Endometrial microvascular endothelial cells (primary cell): ENCODE results near the gene SLC49A3. TPM values are rescaled to one million over a fixed set of nuclear protein-coding genes. Genes with fewer than 3 reads are reported as not detected.
"Not testable (repeated sequence)": the region's sequence is repeated elsewhere in the genome, so short reads cannot be mapped to it uniquely, and the experiment has no call there.

Source experiments
- in situ Hi-C: cut with HindIII; loops from 2 replicates; pipeline ENCODE4 v1.10.0; 2017; ENCODE audit warnings: low sequenced_read_pairs, low pct_unique_long_range_greater_than_20kb; ENCODE audit errors: inconsistent ontology term
- total RNA-seq: library from RNA; depleted of rRNA; stranded (reverse); fragments of >200 nt; gene quantifications from one replicate; pipeline ENCODE4 v1.2.3, GENCODE V29; 2015; ENCODE audit errors: inconsistent ontology term

SLC49A3 gene
- 5.3 TPM for total RNA-seq

DNA sequence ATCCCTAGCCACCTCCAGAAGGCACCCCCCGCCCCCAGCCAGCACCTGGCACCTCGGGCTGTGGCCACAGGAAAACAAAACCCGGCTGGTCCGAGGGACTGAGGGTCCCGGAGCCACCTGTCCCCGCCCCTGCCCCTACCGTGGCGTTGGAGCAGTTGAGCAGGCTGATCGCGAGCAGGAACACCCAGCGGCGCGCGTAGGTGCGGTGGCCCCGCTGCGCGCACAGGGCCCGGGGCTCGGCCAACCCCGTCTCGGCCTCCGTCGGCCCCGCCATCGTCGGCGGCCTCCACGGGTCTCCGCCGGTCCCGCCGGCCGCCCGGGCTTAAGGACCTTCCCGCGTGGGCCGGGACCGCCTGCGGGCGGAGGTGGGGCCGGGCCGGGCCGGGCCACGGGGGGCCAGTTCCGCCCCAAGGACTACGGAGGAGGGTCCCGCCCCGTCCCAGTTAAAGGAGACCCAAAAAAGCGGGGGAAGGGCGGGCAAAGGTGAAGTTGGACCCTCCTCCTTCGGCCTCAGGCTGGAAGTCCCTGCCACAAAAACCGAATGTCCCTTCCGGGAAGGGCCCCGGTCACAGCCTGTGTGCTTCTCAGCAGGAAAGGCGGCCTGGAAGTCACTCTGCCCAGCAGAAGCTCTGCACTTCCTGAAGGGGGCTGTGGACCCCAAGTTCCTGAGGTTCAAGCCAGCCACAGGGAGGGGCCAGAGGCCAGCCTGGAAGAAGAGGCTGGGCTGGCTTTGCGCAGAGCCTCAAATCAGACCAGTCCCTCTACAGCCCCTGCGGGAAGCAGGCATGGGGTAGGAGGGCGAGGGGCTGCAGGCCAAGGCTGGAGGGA is at the start of gene SLC49A3:
Gene SLC49A3, minus strand, starts transcription at position 298 of the 828 bp plus-strand sequence. Its CDS starts 24 bp downstream, at position 274.
- in situ Hi-C loops, result no loop called here

DNA sequence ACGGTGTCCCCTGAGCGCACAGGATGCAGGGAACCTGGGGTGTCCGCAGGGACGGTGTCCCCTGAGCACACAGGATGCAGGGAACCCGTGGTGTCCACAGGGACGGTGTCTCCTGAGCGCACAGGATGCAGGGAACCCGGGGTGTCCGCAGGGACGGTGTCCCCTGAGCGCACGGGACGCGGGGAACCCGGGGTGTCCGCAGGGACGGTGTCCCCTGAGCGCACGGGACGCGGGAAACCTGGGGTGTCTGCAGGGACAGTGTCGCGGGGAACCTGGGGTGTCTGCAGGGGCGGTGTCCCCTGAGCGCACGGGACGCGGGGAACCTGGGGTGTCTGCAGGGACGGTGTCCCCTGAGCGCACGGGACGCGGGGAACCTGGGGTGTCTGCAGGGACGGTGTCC is 47.6 kb upstream of the SLC49A3 start:
- in situ Hi-C loops, result not testable (repeated sequence)

DNA sequence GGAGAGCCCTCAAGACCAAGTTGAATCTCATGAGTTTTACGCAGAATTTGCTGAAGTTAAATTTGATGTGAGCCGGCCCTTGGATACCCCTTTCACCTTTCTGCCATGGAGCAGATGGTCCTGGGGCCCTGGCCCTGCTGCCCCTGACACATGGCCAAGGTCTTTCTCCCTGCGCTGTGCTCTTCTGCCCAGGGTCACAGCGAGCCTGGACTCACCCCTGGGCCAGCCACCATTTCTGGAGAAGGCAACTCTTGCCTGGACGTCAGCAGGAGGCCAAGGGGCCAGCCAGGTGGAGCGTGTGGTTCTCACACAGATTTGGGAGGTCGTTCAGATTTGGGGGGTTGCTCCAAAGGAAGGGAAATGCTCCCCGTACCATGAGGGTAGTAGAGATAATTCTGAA is 46.6 kb upstream of the SLC49A3 start:
- in situ Hi-C loops, result no loop called here

DNA sequence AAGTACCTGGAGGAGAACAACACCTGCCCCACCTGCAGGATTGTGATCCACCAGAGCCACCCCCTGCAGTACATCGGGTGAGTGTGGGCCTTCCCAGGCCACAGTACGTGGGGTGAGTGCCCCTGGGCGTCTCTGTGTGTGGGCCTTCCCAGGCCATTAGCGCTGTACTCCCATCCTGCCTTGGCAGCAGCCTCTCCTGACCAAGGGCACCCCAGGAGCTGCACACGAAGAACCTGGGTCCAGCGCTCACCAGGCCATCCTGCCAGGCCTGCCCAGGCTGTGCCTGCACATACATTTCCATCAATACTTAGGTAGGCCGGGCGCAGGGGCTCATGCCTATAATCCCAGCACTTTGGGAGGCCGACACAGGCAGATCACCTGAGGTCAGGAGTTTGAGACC is 46.0 kb upstream of the SLC49A3 start:
- in situ Hi-C loops, result no loop called here

DNA sequence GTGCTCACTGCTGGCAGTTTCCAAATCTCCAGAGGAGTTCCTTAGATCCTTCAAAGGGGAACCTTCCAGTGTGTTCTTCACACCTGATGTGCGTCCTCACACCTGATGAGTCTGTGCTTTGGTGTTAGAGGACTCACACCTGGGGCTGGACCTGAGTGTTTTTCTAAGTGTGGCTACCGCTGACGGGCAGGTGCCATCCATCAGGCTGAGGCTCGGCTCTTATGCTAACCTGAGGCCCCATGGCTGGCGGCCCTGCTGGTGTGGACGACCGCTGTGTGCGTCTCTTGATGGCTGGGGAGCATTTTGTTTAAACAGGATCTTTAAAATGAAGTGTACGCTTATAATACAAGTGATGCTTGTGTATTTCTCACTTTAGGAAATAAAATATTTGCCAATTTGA is 45.1 kb upstream of the SLC49A3 start:
- in situ Hi-C loops, result no loop called here

DNA sequence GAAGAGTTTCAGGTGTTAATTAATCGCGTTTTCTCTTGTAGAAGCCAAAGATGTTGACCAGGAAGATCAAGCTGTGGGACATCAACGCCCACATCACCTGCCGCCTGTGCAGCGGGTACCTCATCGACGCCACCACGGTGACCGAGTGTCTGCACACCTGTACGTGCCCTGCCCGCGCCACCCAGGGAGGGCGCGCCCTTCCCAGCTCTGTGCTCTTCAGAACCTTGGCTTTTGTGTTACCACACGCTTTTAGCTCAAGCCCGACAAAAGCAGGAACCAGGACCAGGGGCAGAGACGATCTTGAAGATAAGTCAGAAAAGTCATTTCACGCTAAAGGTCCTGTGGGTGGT is 44.7 kb upstream of the SLC49A3 start:
- in situ Hi-C loops, result no loop called here

DNA sequence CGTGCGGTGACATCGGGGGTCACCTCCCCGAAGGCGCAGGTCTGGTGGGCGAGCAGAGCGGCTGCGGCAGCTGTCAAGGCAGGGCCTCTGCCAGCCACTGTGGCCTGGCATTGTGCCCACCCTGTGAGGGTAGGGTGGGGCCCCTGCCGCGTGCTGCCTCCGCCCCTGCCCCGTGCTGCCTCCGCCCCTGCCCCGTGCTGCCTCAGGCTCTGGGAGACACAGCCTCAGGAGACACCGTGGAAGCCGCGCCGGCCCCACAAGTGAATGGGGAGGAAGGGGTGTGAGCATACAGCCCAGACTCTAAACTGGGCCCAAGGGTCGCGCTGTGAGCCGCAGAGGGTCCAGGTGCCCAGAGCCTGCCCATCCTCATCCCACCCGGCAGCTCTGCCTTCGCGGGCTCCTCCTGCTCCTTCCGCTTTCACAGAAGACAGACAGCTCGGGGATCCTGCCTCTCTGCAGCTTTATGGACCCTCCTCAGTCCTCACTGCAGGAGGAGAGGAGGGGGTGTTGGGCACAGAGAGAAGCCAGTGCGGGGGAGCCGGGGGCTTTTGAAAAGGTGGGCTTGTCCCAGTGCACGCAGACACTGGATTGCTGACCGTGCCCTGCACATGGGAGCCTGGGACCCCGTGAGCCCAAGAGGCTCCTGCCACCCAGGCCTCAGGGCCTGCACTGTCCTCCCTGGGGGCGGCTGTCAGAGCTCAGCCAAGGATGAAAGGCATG is 44.1 kb upstream of the SLC49A3 start:
- in situ Hi-C loops, result no loop called here

DNA sequence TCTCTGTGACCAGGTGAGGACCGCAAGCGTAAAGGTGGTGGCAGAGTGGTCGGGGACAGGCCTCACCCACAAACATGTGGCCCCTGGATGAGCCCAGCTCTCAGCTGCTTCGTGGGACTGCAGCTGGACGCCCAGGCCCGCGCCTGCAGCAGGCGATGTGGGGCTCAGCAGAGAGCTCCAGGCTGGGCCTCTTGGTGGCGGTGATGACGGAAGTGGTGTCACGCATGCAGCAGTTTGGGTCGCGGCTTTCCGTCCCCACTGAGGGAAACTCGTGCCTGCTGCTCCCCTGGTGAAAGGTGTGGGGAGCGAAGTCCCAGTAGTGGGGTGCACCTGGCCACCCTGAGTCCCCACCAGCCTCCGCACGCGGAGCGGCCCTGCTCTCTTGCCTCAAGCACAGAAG is 43.5 kb upstream of the SLC49A3 start:
- in situ Hi-C loops, result no loop called here

DNA sequence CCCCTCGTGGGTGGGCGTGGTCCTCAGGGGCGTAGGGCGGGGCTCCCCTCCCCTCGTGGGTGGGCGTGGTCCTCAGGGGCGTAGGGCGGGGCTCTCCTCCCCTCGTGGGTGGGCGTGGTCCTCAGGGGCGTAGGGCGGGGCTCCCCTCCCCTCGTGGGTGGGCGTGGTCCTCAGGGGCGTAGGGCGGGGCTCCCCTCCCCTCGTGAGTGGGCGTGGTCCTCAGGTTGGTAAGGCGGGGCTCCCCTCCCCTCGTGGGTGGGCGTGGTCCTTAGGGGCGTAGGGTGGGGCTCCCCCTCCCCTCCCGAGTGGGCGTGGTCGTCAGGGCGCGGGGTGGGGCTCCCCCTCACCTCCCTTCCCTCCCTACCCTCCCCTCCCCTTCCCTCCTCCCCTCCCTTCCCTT is 43.0 kb upstream of the SLC49A3 start:
- in situ Hi-C loops, result not testable (repeated sequence)

DNA sequence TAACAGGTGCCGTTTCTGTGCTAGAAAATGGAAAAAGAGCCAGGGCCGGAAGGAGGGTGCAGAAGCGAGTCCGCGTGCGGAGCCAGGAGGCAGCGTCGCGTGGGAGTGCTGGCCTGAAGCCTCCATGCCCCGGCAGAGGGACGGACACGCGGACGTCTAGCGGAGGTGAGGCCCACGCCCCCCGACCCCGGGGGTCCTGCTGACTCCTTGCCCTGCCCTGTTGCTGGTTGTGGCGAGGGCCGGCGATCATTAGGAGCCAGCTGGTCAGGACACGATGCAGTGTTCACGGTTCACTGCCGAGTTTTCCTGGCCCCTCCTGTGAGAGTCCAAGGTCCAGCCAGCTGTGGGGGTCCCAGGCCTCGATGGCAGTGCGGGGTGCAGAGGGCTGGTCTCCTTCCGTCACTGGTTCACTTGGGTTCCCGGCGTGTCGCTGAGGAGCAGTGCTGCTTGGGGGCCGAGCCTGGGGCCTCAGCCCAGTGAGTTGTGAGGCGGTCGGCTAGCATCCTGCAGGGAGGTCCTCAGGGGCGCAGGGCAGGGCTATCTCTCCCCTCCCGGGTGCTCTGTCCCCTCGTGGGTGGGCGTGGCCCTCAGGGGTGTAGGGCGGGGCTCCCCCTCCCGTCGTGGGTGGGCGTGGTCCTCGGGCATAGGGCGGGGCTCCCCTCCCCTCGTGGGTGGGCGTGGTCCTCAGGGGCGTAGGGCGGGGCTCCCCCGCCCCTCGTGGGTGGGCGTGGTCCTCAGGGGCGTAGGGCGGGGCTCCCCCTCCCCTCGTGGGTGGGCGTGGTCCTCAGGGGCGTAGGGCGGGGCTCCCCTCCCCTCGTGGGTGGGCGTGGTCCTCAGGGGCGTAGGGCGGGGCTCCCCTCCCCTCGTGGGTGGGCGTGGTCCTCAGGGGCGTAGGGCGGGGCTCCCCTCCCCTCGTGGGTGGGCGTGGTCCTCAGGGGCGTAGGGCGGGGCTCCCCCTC is 42.3 kb upstream of the SLC49A3 start:
- in situ Hi-C loops, result not testable (repeated sequence)

DNA sequence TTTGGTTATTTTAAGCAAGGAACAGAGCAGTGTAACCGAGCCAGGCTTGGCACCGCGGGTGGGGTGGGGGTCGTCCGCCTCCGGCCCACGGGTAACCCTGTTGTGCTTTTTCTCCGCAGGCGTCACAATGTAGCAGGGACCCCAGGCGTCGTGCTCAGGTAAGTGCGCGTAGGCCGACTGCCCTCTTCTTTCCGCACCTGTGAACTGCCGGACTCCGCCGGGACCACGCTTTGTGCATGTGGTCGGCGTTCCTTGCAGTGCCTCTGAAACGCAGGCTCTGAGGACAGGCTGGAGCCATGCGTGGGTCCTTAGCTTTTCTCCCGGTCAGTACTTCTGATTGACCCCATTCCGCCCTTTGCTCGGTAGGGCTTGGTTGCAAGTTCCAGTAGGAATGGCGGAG is 41.6 kb upstream of the SLC49A3 start:
- in situ Hi-C loops, result no loop called here

DNA sequence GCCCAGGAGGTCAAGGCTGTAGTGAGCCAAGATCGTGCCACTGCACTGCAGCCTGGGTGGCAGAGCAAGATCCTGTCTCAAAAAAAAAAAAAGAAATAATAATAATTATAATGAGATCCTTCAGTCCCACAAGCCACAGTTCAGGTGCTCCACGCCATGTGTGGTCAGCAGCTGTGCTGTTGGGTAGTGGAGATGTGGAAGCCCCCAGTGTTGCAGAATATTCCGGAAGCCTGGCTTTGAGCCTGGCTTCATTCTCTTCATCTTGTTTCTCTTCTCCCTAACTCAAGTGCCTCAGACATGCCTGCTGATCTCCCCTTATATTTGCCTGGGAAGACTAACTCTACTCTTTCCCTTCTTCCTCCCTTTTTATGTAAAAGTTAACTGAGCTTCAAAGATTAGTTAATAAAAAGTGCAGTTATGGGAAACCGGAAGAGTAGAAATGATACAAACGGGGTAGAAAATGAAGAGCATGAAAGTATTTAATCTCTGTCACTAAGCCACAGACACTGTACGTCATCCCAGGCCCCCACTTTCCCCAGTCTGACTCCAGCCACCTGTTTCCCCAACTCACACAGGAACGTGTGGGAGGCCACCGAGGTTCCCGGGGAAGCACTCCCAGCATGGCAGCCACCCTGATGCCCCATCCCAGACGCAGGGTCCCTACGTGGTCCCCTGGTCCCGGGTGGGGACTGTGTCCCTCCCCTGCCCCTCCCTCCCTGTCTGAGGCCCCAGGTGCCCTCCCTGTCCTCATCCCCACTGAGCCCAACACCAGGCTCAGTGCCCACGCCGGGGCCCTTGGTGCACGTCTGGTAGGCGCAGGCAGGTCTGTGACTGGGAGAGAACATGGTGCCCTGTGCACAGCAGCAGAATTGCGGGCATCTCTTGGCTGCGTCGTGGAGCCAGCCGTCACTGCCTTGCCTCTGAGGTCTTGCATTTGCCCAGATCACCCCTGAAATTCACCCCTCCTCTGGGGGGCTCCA is 40.7 kb upstream of the SLC49A3 start:
- in situ Hi-C loops, result no loop called here

DNA sequence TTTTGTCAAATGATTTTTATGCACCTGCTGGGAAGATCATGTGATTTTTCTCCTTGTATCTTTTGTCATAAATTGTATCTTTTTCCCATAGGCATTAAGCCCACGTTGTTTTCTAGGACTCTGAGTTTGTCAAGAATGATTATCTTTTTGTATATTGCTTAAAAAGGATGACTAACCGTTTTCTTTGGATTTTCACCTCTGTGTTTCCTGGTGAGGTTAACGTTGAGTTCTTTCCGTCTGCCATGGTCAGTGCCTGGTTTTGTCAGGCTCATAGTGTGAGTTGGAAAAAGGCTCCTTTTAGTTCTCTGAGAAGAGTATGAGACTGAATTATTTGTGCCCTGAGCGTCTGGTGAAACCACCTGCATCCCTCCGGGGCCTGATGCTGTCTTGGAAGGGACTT is 38.6 kb upstream of the SLC49A3 start:
- in situ Hi-C loops, result no loop called here

DNA sequence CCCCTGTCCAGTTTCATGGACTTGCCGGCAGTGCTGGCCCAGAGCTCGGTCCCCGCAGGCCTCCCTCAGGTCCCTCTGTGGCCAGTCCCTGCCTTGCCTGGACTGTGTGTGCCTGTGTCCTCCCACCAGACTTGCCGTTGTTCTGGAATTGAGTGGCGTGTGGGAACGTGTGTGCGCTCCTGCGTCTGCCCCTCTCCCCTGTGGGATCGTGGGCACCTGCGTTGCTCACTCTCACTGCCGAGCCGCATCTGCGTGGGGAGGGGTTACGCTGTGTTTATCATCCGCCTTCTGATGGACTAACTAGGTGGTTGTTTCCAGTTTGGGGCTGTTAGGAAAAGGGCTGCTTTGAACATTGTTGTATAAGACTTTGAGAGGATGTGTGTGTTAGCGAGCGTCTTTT is 37.9 kb upstream of the SLC49A3 start:
- in situ Hi-C loops, result no loop called here

DNA sequence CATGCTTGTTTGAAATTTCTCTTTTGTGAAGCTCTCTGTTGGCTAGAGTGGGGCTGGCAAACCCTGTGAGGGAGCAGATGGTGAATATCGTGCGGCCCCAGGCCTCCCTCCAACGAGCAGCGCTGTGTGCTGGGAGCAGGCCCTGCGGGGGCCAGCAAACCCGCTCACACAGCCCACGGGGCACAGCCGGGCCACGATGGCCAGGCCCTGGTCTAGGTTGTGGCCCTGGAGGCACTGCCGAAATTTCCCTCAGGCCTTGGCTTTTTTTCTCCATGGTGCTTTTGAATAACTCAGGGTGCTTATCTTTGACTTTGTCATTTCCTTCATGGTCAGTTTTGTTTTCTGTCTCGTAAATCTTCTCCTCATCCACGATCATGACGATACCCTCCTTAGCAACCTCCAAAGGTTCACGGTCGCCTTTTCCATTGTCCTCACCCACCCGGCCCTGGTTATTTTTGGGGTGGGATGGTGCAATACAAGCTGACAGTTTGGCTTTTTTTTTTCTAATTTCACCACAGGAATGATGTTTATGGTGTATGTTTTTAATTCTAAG is 37.4 kb upstream of the SLC49A3 start:
- in situ Hi-C loops, result no loop called here

DNA sequence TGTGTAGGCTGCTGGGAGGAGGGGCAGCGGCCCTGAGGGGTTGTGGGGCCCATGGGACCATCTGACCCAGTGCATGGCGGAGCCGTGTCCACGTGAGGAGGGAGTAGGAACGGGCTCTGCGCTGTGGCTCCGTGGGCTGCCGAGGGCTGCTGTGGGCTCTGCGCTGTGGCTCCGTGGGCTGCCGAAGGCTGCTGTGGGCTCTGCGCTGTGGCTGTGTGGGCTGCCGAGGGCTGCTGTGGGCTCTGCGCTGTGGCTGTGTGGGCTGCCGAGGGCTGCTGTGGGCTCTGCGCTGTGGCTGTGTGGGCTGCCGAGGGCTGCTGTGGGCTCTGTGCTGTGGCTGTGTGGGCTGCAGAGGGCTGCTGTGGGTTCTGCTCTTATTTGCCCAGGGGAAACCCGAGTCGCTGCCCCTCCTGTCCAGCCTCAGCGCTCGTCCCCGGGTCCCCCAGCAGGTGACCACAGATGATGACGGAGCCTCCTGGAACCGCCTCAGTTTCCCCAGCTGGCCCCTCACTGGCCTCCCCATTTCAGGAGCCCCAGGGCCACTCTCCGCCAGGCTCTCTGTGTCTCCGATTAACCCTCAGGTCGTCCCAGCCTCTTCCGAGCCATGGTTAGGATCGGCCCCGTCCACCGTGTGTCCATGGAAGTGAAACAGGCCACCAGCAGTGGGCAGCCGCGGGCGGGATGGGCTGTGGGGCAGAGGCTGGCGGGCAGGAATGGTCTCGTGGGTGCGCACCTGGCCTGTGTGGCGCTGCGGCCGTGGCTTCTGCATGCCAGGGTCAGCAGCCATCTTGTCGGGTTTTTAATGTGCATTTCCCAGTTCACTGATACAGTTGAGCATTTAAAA is 36.7 kb upstream of the SLC49A3 start:
- in situ Hi-C loops, result no loop called here
